Hematopoietic multipotent progenitor cell treated with erythropoietin and hydrocortisone succinate and interleukin-3 and kit ligand, for 6 days (in vitro differentiated cells): Measurements from ENCODE around the gene RDH13.
A peak's percentile ranks its signal among the peaks of the same experiment; 100 is the strongest.
"Not testable (repeated sequence)": the region's sequence is repeated elsewhere in the genome, so short reads cannot be mapped to it uniquely, and the experiment has no call there.

Experiments used
- DNase-seq: peaks from one replicate; pipeline ENCODE4 v3.0.0-alpha.2; 2015

The RDH13 gene

GRCh38 chr19:55062735-55063491, at the start of gene RDH13:
RDH13 (minus strand) TSS chr19:55063148; CDS start chr19:55063032, 116 bp downstream.
- peak; percentile 99 for DNase-seq

GRCh38 chr19:55112246-55112776, 49.4 kb upstream of the RDH13 start:
- DNase-seq, result no peak

DNA sequence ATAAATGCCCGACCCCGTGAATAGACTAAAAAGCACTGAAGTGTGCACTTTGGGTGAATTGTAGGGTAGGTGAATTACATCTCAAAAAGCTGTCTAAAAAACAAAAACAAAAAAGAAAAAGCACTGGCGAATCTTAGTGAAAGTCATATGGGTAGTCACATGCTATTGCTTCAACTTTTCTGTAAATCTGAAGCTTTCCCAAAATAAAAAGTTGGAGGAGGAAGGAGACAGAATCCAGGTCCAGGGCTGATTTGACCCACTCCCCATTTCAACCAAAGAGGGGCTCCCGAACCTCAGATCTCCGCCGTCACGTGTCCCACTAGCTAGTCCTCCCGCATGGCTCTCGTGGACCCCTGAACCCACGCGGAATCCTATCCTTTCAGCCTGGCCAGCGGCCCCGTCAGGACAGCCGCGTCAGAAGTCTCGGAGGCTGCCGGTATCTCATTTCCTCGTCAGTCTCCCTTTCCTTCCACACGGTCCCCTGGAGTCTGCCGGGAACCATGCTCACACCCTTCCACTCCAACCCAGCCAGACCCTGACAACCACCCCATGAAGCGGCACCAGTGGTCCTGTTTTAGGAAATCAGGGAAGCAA, 48.4 kb upstream of the RDH13 start:
- DNase-seq, result no peak

DNA sequence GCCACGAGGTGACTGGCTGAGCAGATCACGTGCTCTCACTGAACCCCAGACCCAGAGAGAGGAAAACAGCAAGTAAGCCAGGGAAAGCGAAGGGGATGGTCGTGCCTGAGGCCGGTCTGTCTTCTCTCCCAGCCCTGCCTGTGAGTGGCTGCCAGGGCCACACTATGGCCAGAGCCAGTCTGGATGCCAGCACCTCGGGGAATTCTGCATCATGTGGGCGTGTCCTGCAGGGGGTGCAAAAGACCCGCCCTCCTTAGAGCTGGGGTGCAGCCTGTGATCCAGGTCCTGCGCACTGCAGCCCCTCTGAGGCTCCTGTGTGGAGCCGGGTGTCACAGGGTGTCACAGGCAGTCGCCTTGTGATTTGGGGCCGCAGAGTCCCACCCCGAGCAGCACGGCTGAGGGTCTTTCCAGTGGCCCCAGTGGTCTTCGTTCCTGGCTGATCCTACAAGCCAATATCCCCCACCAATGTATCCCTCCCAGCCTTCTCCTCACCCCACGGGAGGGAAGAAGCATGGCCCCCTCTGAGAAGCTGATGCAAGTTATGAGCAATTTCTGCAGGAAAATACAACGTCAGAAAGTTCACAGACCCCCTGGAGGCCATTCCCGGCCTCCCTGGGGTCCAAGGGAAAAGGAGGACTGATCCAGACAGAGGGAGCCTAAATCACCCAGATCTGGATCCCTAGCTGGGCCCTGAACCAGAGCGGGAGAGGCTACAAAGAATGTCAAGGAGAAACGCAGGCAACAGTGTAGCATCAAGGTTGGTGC, 46.8 kb upstream of the RDH13 start:
- DNase-seq, result no peak

GRCh38 chr19:55107252-55107651, 44.3 kb upstream of the RDH13 start:
- DNase-seq, result not testable (repeated sequence)

DNA sequence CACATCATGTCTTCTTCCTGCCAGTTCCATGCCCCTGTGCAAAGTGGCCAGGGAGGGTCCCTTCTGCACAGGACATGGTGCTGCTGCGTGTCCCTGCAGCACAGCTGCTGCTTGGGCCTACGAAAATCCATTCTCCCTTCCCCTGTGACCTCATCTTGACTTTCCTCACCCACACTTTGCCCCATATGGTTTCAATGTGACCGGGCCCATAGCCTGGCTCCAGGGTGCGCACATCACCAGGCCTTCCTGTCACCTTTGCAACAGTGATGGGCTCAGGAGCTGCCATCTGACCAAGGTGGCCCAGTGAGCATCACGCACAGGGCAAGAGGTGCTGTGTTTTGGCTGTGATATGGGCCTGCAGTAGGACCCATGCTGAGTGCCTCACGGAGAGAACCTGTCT, 43.6 kb upstream of the RDH13 start:
- DNase-seq, result no peak

- DNase-seq, result no peak
Observed at GRCh38 chr19:55105237-55105636, 42.3 kb upstream of the RDH13 start.

- DNase-seq, result no peak
Observed at GRCh38 chr19:55103190-55103589, 40.2 kb upstream of the RDH13 start.

GRCh38 chr19:55101261-55101660, 38.3 kb upstream of the RDH13 start:
- no peak for DNase-seq

DNA sequence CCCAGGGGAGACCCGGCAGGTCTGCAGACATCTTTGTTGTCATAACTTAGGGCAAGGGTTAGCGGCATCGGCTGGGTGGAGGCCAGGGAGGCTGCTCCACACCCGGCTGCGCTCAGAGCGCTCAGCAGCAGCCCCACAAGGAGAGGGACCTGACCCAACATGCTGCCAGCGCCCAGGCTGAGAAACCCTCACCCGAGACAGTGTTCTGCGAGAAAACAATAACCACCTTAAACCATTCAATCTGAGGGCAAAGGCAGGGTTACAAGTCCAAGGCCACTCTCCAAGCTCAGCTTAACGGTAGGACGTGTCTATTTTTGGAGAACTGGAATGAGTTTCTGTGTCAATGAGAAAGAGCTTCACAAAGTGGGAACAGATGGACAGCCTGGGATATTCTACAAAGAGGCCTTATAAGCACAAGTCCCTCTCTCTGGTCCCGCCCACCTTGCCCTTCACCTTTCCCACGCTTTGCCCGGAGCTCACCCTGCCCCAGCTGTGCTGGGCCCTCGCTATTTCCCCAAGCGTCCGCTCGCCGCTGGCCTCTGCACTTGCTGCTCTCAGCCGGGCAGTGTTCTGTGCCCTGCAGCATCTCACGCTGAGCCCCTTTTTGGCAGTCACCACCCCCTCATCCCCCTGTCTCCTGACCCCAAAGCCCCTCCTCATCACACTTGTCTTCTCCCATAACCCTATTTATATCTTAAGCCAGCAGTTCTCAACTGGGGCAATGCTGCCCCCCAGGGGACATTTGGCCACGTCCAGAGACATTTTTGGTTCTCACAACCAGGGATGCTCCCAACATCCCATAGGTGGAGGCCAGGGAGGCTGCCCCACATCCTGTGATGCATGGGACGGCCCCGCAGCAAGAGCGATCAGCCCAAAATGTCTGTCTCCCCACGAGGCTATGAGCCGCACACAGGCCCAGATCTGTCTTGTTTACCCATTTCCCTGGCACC, 36.9 kb upstream of the RDH13 start:
- DNase-seq, result no peak

DNA sequence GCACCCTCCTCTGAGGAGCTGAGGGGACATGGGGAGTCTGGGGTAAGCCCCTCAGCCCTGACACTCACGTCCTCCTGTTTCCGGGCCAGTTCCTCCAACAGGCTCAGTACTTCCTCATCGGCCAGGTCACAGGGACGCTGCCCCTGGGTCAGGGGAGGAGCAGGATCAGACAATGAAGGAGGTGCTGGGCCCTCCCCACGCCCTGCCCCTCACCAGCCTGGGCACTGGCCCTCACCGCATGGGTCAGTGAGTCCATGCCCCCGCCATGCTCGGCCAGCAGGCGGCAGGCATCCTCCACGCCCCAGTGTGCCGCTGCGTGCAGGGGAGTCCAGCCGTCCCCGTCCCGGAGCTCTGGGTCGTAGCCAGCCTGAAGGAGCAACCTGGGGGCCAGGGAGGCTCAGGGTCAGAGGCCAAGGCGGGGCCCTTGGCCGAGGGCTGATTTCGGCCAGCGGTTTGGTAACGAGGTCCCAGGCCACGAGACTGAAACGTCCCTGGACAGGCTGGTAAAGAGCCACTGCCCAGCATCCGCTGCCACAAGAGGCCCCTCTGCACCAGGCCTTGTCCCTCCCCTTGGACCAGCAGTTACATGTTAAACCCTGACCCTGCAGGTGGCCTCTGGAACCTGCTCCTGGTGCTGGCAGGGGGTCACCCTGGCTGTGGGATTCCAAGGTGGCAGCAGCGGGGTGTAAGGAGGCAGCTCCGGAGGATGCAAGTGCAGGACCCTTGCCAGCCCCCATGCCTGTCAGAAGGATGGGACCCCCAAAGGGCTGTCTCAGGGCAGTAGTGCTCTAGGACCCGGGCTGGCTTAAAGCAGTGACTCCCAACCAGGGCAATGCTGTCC, 36.0 kb upstream of the RDH13 start:
- no peak for DNase-seq

DNA sequence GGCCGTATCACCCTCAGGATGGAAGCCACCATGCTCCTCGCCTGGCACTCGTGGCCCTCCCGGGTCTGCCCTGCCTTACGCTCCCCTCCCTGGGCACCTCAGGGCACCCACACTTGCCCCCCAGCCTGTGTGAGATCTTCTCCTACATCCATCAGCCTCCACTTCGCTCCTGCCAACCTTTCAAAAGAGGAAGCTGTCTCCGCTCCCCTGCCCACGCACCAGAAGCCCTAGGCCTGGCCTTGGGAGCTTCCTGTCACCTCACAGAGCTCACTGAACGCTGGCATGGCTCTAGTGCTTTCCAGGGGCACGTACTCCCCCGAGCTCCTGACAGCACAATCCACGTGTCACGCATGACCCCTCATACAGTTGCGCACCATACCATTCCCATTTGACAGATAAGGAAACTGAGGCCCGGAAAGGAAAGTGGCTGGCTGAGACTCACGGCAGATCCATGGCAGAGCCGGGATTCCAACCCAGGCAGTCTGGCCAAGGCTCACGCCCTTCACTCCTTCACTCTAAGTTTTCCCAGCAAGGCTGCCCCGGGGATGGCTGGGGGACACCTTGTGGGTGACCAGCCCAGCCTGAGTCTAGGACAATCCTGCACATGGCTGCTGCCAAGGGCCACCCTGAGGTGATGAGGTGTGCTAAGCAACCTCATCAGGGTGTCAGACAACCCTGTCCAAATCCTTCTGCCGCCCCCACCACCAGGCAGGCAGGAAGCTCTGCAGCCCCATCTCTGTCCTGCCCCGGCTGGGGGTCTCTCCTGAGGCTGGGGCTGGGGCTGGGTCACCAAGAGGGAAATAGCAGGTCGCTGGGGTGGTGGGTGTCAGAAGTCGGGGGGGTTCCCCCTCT, 35.1 kb upstream of the RDH13 start:
- peak; percentile 54 for DNase-seq

DNA sequence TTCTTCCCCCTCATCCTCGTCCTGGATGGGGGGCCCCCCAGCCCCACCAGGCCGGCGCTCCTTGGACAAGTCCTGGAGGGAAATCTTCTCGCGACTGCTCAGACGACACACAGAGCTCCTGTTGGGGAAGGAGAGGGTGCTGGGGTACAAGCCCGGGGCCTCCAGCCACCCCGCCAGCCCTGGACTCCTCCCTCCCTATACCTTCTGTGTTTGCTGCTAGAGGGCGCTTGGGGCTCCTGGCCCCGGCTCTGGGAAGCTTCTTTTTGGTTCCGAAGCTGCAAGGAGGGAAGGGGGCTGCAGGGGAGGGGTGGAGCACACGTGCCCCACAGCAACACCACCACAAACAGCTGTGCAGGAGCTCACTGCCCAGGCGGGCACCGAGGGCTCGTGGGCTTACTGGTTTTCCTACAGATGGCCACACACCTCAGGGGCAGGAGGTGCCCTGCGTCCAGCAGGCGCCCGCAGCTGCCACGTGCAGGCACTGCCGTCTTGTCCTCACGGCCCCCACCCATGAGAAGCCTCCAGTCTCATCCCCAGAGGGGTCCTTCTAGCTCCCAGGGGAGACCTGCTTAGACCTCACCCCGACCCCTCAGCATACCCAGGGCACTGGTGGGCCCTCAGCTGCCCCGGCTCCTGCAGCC, 33.2 kb upstream of the RDH13 start:
- no peak for DNase-seq

GRCh38 chr19:55095260-55096060, 32.5 kb upstream of the RDH13 start:
- DNase-seq, result peak; percentile 41

- DNase-seq, result no peak
Observed at GRCh38 chr19:55094456-55095259, 31.7 kb upstream of the RDH13 start.

DNA sequence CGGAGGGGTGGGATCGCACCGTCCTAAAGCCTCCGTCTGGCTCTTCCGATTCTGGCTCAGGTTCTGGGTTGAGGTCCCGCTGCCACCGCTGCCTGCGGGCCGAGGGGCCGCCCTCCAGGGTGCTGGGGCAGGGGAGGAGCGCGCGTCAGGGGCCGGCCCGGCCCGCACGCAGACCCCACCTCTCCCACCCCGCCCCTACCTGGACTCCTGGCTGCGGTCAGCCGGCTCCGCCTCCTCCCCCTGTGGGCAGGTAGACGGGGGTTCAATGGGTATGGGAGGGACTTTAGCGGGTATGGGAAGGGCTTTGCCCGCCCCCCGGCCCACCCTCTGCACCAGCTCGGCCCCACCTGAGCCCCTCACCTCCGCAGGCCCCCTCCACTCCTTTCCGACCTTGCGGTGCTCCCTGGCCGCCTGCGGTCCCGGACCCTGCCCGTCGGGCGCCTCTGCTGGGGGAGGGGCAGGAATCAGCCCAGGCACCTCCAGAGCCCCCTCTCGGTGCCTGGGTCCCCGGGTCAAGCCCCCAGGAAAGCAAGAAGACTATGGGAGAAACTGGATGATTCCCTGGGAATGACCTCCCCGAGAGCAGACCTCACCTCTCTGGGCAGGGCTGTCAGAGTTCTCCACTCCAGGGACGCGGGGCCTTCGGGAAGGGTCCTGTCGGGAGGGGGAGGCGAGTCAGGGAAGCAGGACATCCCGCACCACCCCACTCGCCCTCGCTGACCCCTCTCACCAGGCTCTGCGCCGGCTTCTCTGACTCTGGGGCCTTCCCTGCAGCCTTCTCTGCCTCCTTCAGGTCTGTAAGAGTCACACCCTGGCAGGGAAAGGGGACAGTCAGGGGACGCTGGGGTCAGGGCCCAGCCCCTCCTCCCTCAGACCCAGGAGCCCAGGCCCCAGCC, 29.7 kb upstream of the RDH13 start:
- DNase-seq, result no peak

GRCh38 chr19:55091955-55092354, 29.0 kb upstream of the RDH13 start:
- DNase-seq, result no peak
